Breast epithelium (tissue), 3 donors: Measurements from ENCODE around the gene TMEM229A.

Experiments used
- POLR2A ChIP-seq: fragments of 450-650 bp; IDR thresholded peaks from one replicate; pipeline ENCODE4 v1.6.1; 2016; ENCODE audit warnings: antibody characterized with exemption, mild to moderate bottlenecking, moderate library complexity
- POLR2AphosphoS5 ChIP-seq, 3 donors: sonication (generic); formaldehyde crosslinking; IDR thresholded peaks; one replicate each; pipeline ENCODE4 v1.6.1; 2017; ENCODE audit warnings: antibody characterized with exemption in 3 of 3

DNA sequence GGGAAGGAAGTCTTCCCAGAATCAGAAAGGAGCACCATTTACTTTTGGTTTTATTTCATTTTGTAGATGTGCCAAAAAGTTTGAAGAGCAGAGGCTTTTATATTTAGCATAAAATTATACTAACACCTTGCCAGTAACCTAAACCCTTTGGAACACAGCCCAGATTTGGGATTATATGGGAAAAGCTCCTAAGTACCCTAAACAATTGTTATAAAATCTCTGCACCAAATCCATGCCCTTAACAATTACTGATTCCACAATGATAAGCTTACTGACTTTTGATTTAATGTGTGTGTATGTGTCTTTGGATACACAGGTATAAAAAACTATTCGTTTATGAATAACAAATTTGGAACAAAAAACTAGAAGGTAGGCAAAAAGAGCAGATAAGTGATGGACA lies 39.0 kb upstream of the TMEM229A start:
- no peak for TF ChIP-seq POLR2AphosphoS5 (IDR thresholded peaks at IDR 0.05)
- TF ChIP-seq POLR2A, result no peak
